Hepatocyte (in vitro differentiated cells): Measurements from ENCODE around the gene RPS6KA2. TPM values are rescaled to one million over a fixed set of nuclear protein-coding genes. Genes with fewer than 3 reads are reported as not detected.
"Not testable (repeated sequence)": the region's sequence is repeated elsewhere in the genome, so short reads cannot be mapped to it uniquely, and the experiment has no call there.

Experiments used
- DNase-seq: peaks from one replicate; pipeline ENCODE4 v3.0.0-alpha.2; 2016; ENCODE audit warnings: low spot score
- H2AFZ ChIP-seq: fragments of 200-600 bp; sonication (generic); 2 replicates; pipeline ENCODE4 v1.6.0; 2016; ENCODE audit warnings: antibody characterized with exemption, mild to moderate bottlenecking
- H3K27ac ChIP-seq: fragments of 200-600 bp; sonication (generic); 2 replicates; pipeline ENCODE4 v1.5.1; 2016; ENCODE audit warnings: mild to moderate bottlenecking
- H3K27me3 ChIP-seq: fragments of 200-600 bp; sonication (generic); 2 replicates; pipeline ENCODE4 v1.6.1; 2016
- H3K36me3 ChIP-seq: fragments of 200-600 bp; sonication (generic); replicated peaks from 2 replicates; pipeline ENCODE4 v1.5.1; 2016; ENCODE audit warnings: low read depth; ENCODE audit not compliant: insufficient read depth
- H3K4me1 ChIP-seq: fragments of 200-600 bp; sonication (generic); 2 replicates; pipeline ENCODE4 v1.5.1; 2016; ENCODE audit warnings: mild to moderate bottlenecking, moderate library complexity; ENCODE audit not compliant: insufficient read depth
- H3K4me2 ChIP-seq: fragments of 200-600 bp; sonication (generic); 2 replicates; pipeline ENCODE4 v1.6.0; 2016
- H3K4me3 ChIP-seq: fragments of 200-600 bp; sonication (generic); 2 replicates; pipeline ENCODE4 v1.5.1; 2016; ENCODE audit warnings: mild to moderate bottlenecking
- H3K79me2 ChIP-seq: fragments of 200-600 bp; sonication (generic); 2 replicates; pipeline ENCODE4 v1.6.0; 2017; ENCODE audit warnings: mild to moderate bottlenecking
- H3K9me2 ChIP-seq: fragments of 200-600 bp; sonication (generic); replicated peaks from 2 replicates; pipeline ENCODE4 v1.6.0; 2017; ENCODE audit warnings: mild to moderate bottlenecking; ENCODE audit not compliant: insufficient read depth
- H3K9me3 ChIP-seq: fragments of 200-600 bp; sonication (generic); 2 replicates; pipeline ENCODE4 v1.5.1; 2016; ENCODE audit warnings: low read depth, mild to moderate bottlenecking
- H4K20me1 ChIP-seq: fragments of 200-600 bp; sonication (generic); 2 replicates; pipeline ENCODE4 v1.6.0; 2016; ENCODE audit warnings: mild to moderate bottlenecking; ENCODE audit not compliant: insufficient read depth, poor library complexity, severe bottlenecking
- EZH2 ChIP-seq: fragments of 200-600 bp; sonication (generic); IDR thresholded peaks from 2 replicates; pipeline ENCODE4 v1.6.1; 2016; ENCODE audit warnings: antibody characterized with exemption, mild to moderate bottlenecking, borderline replicate concordance
- EZH2phosphoT487 ChIP-seq: fragments of 200-600 bp; sonication (generic); IDR thresholded peaks from one replicate; pipeline ENCODE4 v1.6.1; 2018; ENCODE audit warnings: antibody characterized with exemption, mild to moderate bottlenecking, low read depth, moderate library complexity; ENCODE audit not compliant: unreplicated experiment, severe bottlenecking
- WGBS: methylation state at CpG from one replicate; pipeline ENCODE4 v1.1.6; 2016; ENCODE audit warnings: low lambda C conversion rate; ENCODE audit errors: missing lambda C conversion rate; 5-methylcytosine and 5-hydroxymethylcytosine counted together
- polyA plus RNA-seq: library from polyadenylated mRNA; unstranded; fragments of >200 nt; fragmentation: Nextera tagmentation; extraction: Ambion mirVana; gene quantifications from 2 replicates; pipeline ENCODE4 v1.2.1, GENCODE V29; 2016
- total RNA-seq: library from RNA; depleted of rRNA; stranded (reverse); fragments of >200 nt; gene quantifications from 2 replicates; pipeline ENCODE4 v1.2.3, GENCODE V29; 2014
- TF ChIP-seq, protein P1 (sequence below): fragments of 200-600 bp; sonication (generic); IDR thresholded peaks from 2 replicates; pipeline ENCODE4 v1.5.1; 2016; ENCODE audit warnings: antibody characterized with exemption, mild to moderate bottlenecking; ENCODE audit not compliant: poor library complexity

RPS6KA2 gene
- total and polyA plus RNA-seq, 2 experiments from 2014 or later, result 27.7 to 29.2 TPM

DNA sequence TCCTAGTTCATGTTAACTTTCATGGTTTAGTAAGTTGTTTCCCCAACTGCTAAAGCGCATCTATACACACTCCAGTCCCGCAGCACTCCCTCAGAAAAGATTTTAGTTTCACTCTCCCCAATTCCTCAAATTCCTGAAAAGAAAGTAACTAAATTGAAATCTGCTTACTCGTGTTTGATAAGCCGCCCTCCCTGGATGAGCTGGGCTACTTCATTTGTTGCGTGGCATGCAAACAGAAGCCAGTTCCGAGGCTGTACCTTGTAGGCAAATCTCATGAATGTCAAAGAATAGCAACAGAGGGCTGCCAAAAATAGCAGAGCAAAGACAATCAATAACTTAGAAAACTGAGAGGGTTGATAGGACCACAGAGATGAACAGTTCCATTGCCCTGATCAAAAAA is 261.2 kb downstream of the RPS6KA2 start:
- Histone ChIP-seq H3K36me3 (no peaks in the 10 kb centered on the region), H3K79me2 (no peaks in the 10 kb centered on the region), H3K4me1 (no peaks in the 10 kb centered on the region), H2AFZ (no peak overlapping the region), H3K27ac (no peak overlapping the region), H3K4me3 (no peak overlapping the region), H4K20me1 (no peaks in the 10 kb centered on the region), H3K9me2 (no peaks in the 10 kb centered on the region), H3K27me3 (no peaks in the 10 kb centered on the region), H3K4me2 (no peak overlapping the region), H3K9me3 (no peaks in the 10 kb centered on the region)
- no peak for DNase-seq
- 79% methylated on average over 6 of the region's 6 CpGs for WGBS
- no peak for TF ChIP-seq EZH2
- TF ChIP-seq, protein P1, sequence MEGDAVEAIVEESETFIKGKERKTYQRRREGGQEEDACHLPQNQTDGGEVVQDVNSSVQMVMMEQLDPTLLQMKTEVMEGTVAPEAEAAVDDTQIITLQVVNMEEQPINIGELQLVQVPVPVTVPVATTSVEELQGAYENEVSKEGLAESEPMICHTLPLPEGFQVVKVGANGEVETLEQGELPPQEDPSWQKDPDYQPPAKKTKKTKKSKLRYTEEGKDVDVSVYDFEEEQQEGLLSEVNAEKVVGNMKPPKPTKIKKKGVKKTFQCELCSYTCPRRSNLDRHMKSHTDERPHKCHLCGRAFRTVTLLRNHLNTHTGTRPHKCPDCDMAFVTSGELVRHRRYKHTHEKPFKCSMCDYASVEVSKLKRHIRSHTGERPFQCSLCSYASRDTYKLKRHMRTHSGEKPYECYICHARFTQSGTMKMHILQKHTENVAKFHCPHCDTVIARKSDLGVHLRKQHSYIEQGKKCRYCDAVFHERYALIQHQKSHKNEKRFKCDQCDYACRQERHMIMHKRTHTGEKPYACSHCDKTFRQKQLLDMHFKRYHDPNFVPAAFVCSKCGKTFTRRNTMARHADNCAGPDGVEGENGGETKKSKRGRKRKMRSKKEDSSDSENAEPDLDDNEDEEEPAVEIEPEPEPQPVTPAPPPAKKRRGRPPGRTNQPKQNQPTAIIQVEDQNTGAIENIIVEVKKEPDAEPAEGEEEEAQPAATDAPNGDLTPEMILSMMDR, result no peak
- TF ChIP-seq EZH2phosphoT487, result no peak

DNA sequence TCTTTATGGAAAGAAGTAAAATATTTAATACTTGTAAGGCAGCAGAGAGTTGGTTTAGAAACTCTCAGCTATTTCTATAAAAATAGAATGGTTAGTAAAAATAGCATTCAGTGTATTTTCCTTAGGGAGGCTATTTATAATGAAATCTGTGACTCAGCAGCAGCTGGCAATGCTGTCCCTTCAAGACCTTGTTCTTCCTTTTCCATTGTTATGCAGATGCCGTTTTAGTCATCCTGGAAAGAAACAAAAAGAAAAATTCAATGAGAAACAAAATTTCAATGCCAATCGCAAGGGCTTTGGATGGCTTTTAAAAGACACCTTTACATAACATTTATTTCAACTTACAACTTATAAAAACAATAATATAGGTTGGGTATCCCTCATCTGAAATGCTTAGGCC is 261.8 kb downstream of the RPS6KA2 start:
- DNase-seq, result no peak
- Histone ChIP-seq H3K4me1 (no peaks in the 10 kb centered on the region), H3K27ac (no peak overlapping the region), H3K27me3 (no peaks in the 10 kb centered on the region), H3K4me3 (no peak overlapping the region), H3K4me2 (no peak overlapping the region), H3K9me2 (no peaks in the 10 kb centered on the region), H3K79me2 (no peaks in the 10 kb centered on the region), H4K20me1 (no peaks in the 10 kb centered on the region), H2AFZ (no peak overlapping the region), H3K36me3 (no peaks in the 10 kb centered on the region), H3K9me3 (no peaks in the 10 kb centered on the region)
- TF ChIP-seq EZH2phosphoT487, result no peak
- TF ChIP-seq, protein P1, result no peak
- TF ChIP-seq EZH2, result no peak
- WGBS, result 65% methylated on average over 2 of the region's 2 CpGs

DNA sequence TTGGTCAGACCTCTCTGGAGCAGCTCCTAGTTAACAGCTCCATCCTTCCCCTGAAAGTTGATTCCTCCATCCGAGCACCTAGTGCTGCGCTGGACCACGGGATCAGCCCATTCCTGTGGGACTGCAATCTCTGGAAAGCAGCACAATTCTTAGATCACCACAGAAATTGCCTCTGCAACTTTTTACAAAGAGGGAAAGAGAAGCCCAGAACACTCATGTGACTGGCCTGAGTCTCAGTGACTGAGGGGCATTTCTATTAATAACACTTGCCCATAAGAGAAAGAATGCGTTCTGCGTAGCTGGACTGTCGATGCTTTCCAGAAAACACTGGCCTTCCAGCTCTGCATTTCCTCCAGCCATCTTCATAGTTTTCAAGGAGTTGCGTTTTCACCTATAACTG is 262.6 kb downstream of the RPS6KA2 start:
- no peaks in the 10 kb centered on the region for H3K9me2 ChIP-seq
- no peak overlapping the region for H2AFZ ChIP-seq
- no peaks in the 10 kb centered on the region for H3K27me3 ChIP-seq
- no peaks in the 10 kb centered on the region for H4K20me1 ChIP-seq
- no peak overlapping the region for H3K27ac ChIP-seq
- no peaks in the 10 kb centered on the region for H3K36me3 ChIP-seq
- DNase-seq, result no peak
- 95% methylated on average over 7 of the region's 7 CpGs for WGBS
- no peak overlapping the region for H3K4me3 ChIP-seq
- H3K9me3 ChIP-seq, result no peaks in the 10 kb centered on the region
- TF ChIP-seq EZH2, result no peak
- no peaks in the 10 kb centered on the region for H3K4me1 ChIP-seq
- H3K79me2 ChIP-seq, result no peaks in the 10 kb centered on the region
- H3K4me2 ChIP-seq, result no peak overlapping the region

DNA sequence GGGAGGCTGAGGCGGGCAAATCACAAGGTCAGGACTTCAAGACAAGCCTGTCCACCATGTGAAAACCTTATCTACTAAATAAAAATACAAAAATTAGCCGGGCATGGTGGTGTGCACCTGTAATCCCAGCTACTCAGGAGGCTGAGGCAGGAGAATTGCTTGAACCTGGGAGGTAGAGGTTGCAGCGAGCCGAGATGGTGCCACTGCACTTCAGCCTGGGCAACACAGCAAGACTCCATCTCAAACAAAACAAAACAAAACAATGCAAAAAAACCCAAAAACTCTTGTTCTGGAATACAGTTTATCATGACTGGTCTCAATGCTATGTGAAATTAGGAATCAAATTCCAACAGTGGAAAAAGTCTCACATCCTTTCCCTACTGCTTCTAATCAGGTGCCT is 264.6 kb downstream of the RPS6KA2 start:
- H3K9me2 ChIP-seq, H3K4me3 ChIP-seq, H3K4me2 ChIP-seq, H3K4me1 ChIP-seq, H4K20me1 ChIP-seq, H3K27me3 ChIP-seq, H3K9me3 ChIP-seq, H3K36me3 ChIP-seq, H2AFZ ChIP-seq, H3K27ac ChIP-seq, DNase-seq, H3K79me2 ChIP-seq: not testable (repeated sequence)
- WGBS, result 95% methylated on average over 4 of the region's 4 CpGs

DNA sequence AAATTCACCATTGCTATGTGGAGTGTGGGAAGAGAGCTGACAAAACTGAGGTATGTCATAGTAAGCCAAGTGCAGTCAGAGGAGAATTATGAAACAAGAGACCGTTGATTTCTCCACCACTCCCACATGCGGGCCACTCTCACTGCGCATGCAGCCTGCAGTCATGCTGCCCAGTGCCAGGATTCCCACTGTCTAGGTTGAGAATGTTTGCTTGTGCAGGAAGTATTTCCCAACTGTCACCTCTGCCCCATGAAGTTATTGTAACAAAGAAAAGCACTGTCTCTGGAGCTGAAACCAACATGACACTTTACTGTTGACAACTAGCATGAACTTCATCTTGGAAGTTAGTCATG is 266.0 kb downstream of the RPS6KA2 start:
- peak; percentile 21 for DNase-seq

More for the DNA sequence above, 266.0 kb downstream of the RPS6KA2 start:
- no peak overlapping the region for H3K4me2 ChIP-seq
- TF ChIP-seq EZH2 (no peak), EZH2phosphoT487 (no peak)
- TF ChIP-seq, protein P1, result no peak
- no peak overlapping the region for H3K27ac ChIP-seq
- no peaks in the 10 kb centered on the region for H3K36me3 ChIP-seq
- no peaks in the 10 kb centered on the region for H3K79me2 ChIP-seq
- no peaks in the 10 kb centered on the region for H3K9me3 ChIP-seq
- no peak overlapping the region for H3K4me3 ChIP-seq
- H4K20me1 ChIP-seq, result no peaks in the 10 kb centered on the region
- H2AFZ ChIP-seq, result no peak overlapping the region
- H3K27me3 ChIP-seq, result no peaks in the 10 kb centered on the region
- H3K4me1 ChIP-seq, result no peaks in the 10 kb centered on the region
- no peaks in the 10 kb centered on the region for H3K9me2 ChIP-seq
- WGBS, result 78% methylated on average over 3 of the region's 3 CpGs
